HepG2 (cell line): ENCODE measurements around the gene GMPR. TPM values are rescaled to one million over a fixed set of nuclear protein-coding genes. Genes with fewer than 3 reads are reported as not detected.

Source experiments
- MBD4 ChIP-seq: IDR thresholded peaks from 2 replicates; pipeline ENCODE4 v1.6.1; 2012; ENCODE audit warnings: low read length, inconsistent platforms, borderline replicate concordance
- RFXAP ChIP-seq: sonication (generic); formaldehyde crosslinking; IDR thresholded peaks from 2 replicates; pipeline ENCODE4 v1.4.0; 2020; ENCODE audit warnings: missing genetic modification reagents, borderline replicate concordance
- SRSF4 ChIP-seq: fragments of 200-400 bp; formaldehyde crosslinking; IDR thresholded peaks from one replicate; pipeline ENCODE4 v1.6.1; 2018; ENCODE audit warnings: mild to moderate bottlenecking, low read depth, low read length, moderate library complexity; ENCODE audit not compliant: poor library complexity, severe bottlenecking
- ZFP37 ChIP-seq: sonication (generic); formaldehyde crosslinking; IDR thresholded peaks from 2 replicates; pipeline ENCODE4 v1.4.0; 2020; ENCODE audit warnings: missing genetic modification reagents, borderline replicate concordance
- polyA plus RNA-seq, 8 experiments: library from polyadenylated mRNA; depleted of rRNA in 3 of 8; stranded (reverse) in 7 of 8; unstranded in 1 of 8; fragments of >200 nt; fragmentation: Illumina TruSeq in 4 of 8; extraction: Trizol in 4 of 8; gene quantifications; 2 replicates each; pipeline versions ENCODE4 v1.2.1 to v1.2.3, GENCODE V29; 2011 to 2016; ENCODE audit warnings: low read depth in 4 of 8, missing spikeins in 1 of 8, mixed read lengths in 1 of 8; ENCODE audit not compliant: insufficient read depth in 1 of 8
- total RNA-seq, 5 experiments: library from RNA; depleted of rRNA; stranded (reverse); fragments of >200 nt; fragmentation: Illumina TruSeq; extraction: Trizol; gene quantifications; 2 replicates each; pipeline ENCODE4 v1.2.3, GENCODE V29; 2016; ENCODE audit warnings: low read depth in 1 of 5
- TF ChIP-seq, protein P1 (sequence below), 2 experiments: fragments of 450-650 bp in 1 of 2; sonication (generic) in 1 of 2; formaldehyde crosslinking in 1 of 2; IDR thresholded peaks; 2 replicates each; pipeline versions ENCODE4 v1.6.1 to v1.8.0; 2016 to 2022; ENCODE audit warnings: antibody characterized with exemption in 1 of 2, mild to moderate bottlenecking in 1 of 2, missing genetic modification reagents in 1 of 2
- TF ChIP-seq, protein P2 (sequence below): IDR thresholded peaks from 2 replicates; pipeline ENCODE4 v1.6.1; 2016; ENCODE audit warnings: control low read depth
- TF ChIP-seq, protein P3 (sequence below): sonication (generic); formaldehyde crosslinking; IDR thresholded peaks from 2 replicates; pipeline ENCODE4 v1.5.0; 2020; ENCODE audit warnings: missing genetic modification reagents, mild to moderate bottlenecking, borderline replicate concordance

GMPR gene
- total and polyA plus RNA-seq, 2 of the 13 experiments (the other 11 are each of a cell fraction or from before 2014, with no cell fraction given) = not detected

DNA sequence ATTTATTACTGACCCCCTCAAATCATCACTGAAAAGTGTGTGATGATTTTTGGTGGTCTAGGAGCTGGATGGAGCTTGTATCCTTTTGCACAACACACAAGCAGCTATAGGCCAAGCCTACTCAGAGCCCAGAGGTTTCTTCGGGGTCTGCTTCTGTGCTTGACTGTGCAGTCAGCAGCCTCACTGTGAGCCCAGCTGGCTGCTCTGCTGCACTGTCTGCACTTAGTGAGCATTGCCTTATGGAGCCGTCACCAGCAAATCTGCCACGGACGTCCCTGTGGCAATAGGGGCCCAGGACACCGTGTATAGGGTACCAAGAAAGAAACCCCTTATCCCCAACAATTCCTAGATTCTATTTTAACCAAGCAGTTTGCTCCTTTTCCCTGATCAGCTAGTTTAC is 38.6 kb upstream of the GMPR start (continued):
- TF ChIP-seq, protein P1, sequence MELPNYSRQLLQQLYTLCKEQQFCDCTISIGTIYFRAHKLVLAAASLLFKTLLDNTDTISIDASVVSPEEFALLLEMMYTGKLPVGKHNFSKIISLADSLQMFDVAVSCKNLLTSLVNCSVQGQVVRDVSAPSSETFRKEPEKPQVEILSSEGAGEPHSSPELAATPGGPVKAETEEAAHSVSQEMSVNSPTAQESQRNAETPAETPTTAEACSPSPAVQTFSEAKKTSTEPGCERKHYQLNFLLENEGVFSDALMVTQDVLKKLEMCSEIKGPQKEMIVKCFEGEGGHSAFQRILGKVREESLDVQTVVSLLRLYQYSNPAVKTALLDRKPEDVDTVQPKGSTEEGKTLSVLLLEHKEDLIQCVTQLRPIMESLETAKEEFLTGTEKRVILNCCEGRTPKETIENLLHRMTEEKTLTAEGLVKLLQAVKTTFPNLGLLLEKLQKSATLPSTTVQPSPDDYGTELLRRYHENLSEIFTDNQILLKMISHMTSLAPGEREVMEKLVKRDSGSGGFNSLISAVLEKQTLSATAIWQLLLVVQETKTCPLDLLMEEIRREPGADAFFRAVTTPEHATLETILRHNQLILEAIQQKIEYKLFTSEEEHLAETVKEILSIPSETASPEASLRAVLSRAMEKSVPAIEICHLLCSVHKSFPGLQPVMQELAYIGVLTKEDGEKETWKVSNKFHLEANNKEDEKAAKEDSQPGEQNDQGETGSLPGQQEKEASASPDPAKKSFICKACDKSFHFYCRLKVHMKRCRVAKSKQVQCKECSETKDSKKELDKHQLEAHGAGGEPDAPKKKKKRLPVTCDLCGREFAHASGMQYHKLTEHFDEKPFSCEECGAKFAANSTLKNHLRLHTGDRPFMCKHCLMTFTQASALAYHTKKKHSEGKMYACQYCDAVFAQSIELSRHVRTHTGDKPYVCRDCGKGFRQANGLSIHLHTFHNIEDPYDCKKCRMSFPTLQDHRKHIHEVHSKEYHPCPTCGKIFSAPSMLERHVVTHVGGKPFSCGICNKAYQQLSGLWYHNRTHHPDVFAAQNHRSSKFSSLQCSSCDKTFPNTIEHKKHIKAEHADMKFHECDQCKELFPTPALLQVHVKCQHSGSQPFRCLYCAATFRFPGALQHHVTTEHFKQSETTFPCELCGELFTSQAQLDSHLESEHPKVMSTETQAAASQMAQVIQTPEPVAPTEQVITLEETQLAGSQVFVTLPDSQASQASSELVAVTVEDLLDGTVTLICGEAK (IDR thresholded peaks at IDR 0.05) = no peak
- TF ChIP-seq, protein P1 (CRISPR knock-in tag; IDR thresholded peaks at IDR 0.05) = no peak
- TF ChIP-seq, protein P2, sequence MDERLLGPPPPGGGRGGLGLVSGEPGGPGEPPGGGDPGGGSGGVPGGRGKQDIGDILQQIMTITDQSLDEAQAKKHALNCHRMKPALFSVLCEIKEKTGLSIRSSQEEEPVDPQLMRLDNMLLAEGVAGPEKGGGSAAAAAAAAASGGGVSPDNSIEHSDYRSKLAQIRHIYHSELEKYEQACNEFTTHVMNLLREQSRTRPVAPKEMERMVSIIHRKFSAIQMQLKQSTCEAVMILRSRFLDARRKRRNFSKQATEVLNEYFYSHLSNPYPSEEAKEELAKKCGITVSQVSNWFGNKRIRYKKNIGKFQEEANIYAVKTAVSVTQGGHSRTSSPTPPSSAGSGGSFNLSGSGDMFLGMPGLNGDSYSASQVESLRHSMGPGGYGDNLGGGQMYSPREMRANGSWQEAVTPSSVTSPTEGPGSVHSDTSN (CRISPR knock-in tag) = no peak
- TF ChIP-seq MBD4 = no peak
- TF ChIP-seq RFXAP = no peak
- no peak for TF ChIP-seq SRSF4
- no peak for TF ChIP-seq ZFP37 (CRISPR knock-in tag)
- TF ChIP-seq, protein P3, sequence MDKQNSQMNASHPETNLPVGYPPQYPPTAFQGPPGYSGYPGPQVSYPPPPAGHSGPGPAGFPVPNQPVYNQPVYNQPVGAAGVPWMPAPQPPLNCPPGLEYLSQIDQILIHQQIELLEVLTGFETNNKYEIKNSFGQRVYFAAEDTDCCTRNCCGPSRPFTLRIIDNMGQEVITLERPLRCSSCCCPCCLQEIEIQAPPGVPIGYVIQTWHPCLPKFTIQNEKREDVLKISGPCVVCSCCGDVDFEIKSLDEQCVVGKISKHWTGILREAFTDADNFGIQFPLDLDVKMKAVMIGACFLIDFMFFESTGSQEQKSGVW (CRISPR knock-in tag) = no peak
